ENCODE results near the gene PTMS. TPM values are rescaled to one million over a fixed set of nuclear protein-coding genes. Genes with fewer than 3 reads are reported as not detected.

Gene PTMS
- total RNA-seq, 1 experiment from 2014 or later = 370 TPM

- Mint-ChIP-seq H3K27ac (no peak overlapping the region), H3K27me3 (ENCODE audit: low read depth) (peaks cover 14% of the 10 kb centered on the region), H3K36me3 (no peaks in the 10 kb centered on the region), H3K4me1 (peaks cover 29% of the 10 kb centered on the region), H3K9me3 (no peaks in the 10 kb centered on the region), H3K4me3 (no peak overlapping the region)
- ChIA-PET CTCF (interaction anchor here (0.5 to 3.5 kb wide), 6 partner anchors 15 to 53 kb away, joined by 3 to 28 read pairs (median 3); partner anchors contain the start of gene MLF2), POLR2A (interaction anchor here (1.9 kb wide), 1 partner anchor 29 kb away, joined by 6 read pairs; the partner anchor contains the start of gene MLF2)
- ATAC-seq (no peak), DNase-seq (ENCODE audit: low spot score) (no peak)
- TF ChIP-seq RELA (CRISPR knock-in tag; IDR thresholded peaks at IDR 0.05; ENCODE audit: borderline replicate concordance) (no peak), ZNF512 (CRISPR knock-in tag; IDR thresholded peaks at IDR 0.05; ENCODE audit: borderline replicate concordance) (no peak), NFYB (CRISPR knock-in tag; conservative IDR thresholded peaks at IDR 0.05; ENCODE audit: low read depth) (no peak), TP53 (CRISPR knock-in tag; IDR thresholded peaks at IDR 0.05) (no peak), ETV6 (CRISPR knock-in tag; IDR thresholded peaks at IDR 0.05) (no peak), KAT7 (CRISPR knock-in tag; IDR thresholded peaks at IDR 0.05; ENCODE audit: borderline replicate concordance) (no peak), AFF4 (CRISPR knock-in tag; IDR thresholded peaks at IDR 0.05; ENCODE audit: borderline replicate concordance) (no peak), PRDM15 (CRISPR knock-in tag; IDR thresholded peaks at IDR 0.05) (no peak), MLX (CRISPR knock-in tag; IDR thresholded peaks at IDR 0.05) (no peak)
Observed at GRCh38 chr12:6782119-6782518, 16.0 kb downstream of the PTMS start.

- Mint-ChIP-seq H3K27me3 (ENCODE audit: low read depth) (peaks cover 5% of the 10 kb centered on the region), H3K4me1 (peaks cover 27% of the 10 kb centered on the region), H3K36me3 (no peaks in the 10 kb centered on the region), H3K4me3 (no peak overlapping the region), H3K27ac (no peak overlapping the region), H3K9me3 (no peaks in the 10 kb centered on the region)
- DNase-seq (ENCODE audit: low spot score) (no peak), ATAC-seq (no peak)
- POLR2A ChIA-PET = interaction anchor here (0.9 to 1.9 kb wide), 2 partner anchors 30 to 46 kb away, joined by 3 to 6 read pairs; partner anchors contain the start of gene MLF2
- CTCF ChIA-PET = interaction anchor here (0.5 to 3.5 kb wide), 4 partner anchors 16 to 52 kb away, joined by 3 to 28 read pairs (median 4); partner anchors contain the start of gene MLF2
- no peak for TF ChIP-seq ATF3 (CRISPR knock-in tag; conservative IDR thresholded peaks at IDR 0.05)
- TF ChIP-seq USF2 (CRISPR knock-in tag; IDR thresholded peaks at IDR 0.05) = no peak
- no peak for TF ChIP-seq AFF4 (CRISPR knock-in tag; IDR thresholded peaks at IDR 0.05; ENCODE audit: borderline replicate concordance)
- no peak for TF ChIP-seq IRF2 (CRISPR knock-in tag; IDR thresholded peaks at IDR 0.05; ENCODE audit: borderline replicate concordance, low read depth)
- TF ChIP-seq EMX1 (CRISPR knock-in tag; IDR thresholded peaks at IDR 0.05) = no peak
- no peak for TF ChIP-seq NR3C1 (CRISPR knock-in tag; conservative IDR thresholded peaks at IDR 0.05; ENCODE audit: low read depth)
- no peak for TF ChIP-seq OVOL2 (CRISPR knock-in tag; IDR thresholded peaks at IDR 0.05; ENCODE audit: borderline replicate concordance)
- no peak for TF ChIP-seq ATF1 (CRISPR knock-in tag; IDR thresholded peaks at IDR 0.05)
- no peak for TF ChIP-seq FOXK1 (CRISPR knock-in tag; IDR thresholded peaks at IDR 0.05)
- no peak for TF ChIP-seq ZNF138 (CRISPR knock-in tag; conservative IDR thresholded peaks at IDR 0.05)
Observed at GRCh38 chr12:6782850-6783566, 16.8 kb downstream of the PTMS start.

Measured in WTC11 (cell line).